H1 (cell line): ENCODE data around the gene SSX2IP.

Experiments used
- CBX5 ChIP-seq: fragments of 300-800, 300-1000 bp; sonication (generic); IDR thresholded peaks from 2 replicates; pipeline ENCODE4 v1.7.1; 2016; ENCODE audit warnings: antibody characterized with exemption, low read length, low read depth
- EZH2 ChIP-seq: fragments of 200-600 bp; sonication (generic); IDR thresholded peaks from 2 replicates; pipeline ENCODE4 v1.7.1; 2012; ENCODE audit warnings: low read depth, mild to moderate bottlenecking, moderate library complexity, low read length, inconsistent platforms; ENCODE audit not compliant: severe bottlenecking
- POLR2A ChIP-seq, 2 experiments: IDR thresholded peaks; 1 replicate in 1 of 2; 2 replicates in 1 of 2; pipeline ENCODE4 v1.6.1; 2011; ENCODE audit warnings: low read depth in 2 of 2, low read length in 2 of 2, mild to moderate bottlenecking in 2 of 2; ENCODE audit errors: control extremely low read depth in 1 of 2
- TF ChIP-seq, protein P1 (sequence below), 3 experiments: IDR thresholded peaks; 1 replicate in 2 of 3; 2 replicates in 1 of 3; pipeline versions ENCODE4 v1.5.1 to v1.6.1; 2011; ENCODE audit warnings: low read length in 3 of 3, mild to moderate bottlenecking in 3 of 3, inconsistent platforms in 2 of 3, low read depth in 1 of 3, moderate library complexity in 1 of 3; ENCODE audit not compliant: insufficient read depth in 1 of 3; ENCODE audit errors: control extremely low read depth in 1 of 3

DNA sequence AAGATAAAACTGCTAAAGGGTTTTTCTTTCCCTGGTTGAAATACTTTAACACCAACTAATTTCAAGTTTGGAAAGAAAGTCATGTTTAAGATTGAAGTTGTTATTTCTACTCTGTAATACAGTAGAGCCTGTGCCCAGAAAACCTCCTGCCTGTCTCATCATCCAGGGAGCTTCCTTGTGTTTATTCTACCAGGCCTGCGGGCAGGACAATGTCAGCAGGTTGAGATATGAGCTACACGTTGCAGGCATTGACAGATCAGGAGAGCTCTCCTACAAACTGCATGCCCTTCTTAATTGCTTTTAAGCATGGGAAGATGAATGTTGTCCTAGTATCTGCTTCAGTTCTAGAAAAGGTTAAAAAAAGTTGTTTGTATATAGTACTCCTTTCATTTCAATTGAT is 72.9 kb downstream of the SSX2IP start:
- TF ChIP-seq EZH2: no peak
- TF ChIP-seq CBX5: no peak
- no peak for TF ChIP-seq POLR2A (IDR thresholded peaks at IDR 0.05; ENCODE audit: control extremely low read depth in 1 of 2, low read depth in 2 of 2, low read length in 2 of 2)
- TF ChIP-seq, protein P1, sequence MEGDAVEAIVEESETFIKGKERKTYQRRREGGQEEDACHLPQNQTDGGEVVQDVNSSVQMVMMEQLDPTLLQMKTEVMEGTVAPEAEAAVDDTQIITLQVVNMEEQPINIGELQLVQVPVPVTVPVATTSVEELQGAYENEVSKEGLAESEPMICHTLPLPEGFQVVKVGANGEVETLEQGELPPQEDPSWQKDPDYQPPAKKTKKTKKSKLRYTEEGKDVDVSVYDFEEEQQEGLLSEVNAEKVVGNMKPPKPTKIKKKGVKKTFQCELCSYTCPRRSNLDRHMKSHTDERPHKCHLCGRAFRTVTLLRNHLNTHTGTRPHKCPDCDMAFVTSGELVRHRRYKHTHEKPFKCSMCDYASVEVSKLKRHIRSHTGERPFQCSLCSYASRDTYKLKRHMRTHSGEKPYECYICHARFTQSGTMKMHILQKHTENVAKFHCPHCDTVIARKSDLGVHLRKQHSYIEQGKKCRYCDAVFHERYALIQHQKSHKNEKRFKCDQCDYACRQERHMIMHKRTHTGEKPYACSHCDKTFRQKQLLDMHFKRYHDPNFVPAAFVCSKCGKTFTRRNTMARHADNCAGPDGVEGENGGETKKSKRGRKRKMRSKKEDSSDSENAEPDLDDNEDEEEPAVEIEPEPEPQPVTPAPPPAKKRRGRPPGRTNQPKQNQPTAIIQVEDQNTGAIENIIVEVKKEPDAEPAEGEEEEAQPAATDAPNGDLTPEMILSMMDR (IDR thresholded peaks at IDR 0.05; ENCODE audit: control extremely low read depth in 1 of 3, insufficient read depth in 1 of 3, low read depth in 1 of 3, low read length in 3 of 3): no peak
